ENCODE data around the gene VARS2.
A peak's percentile ranks its signal among the peaks of the same experiment; 100 is the strongest.

The VARS2 gene

GRCh38 chr6:30928677-30929076 lies 14.6 kb downstream of the VARS2 start:
- DNase-seq (ENCODE audit: low read depth, low spot score), result no peak

GRCh38 chr6:30930506-30930905 lies 16.5 kb downstream of the VARS2 start:
- DNase-seq (ENCODE audit: low read depth, low spot score), result no peak

GRCh38 chr6:30931272-30931671 lies 17.2 kb downstream of the VARS2 start:
- no peak for DNase-seq (ENCODE audit: low read depth, low spot score)

GRCh38 chr6:30931969-30932645 lies 18.1 kb downstream of the VARS2 start, which contains the start of gene SFTA2:
TSS of gene SFTA2 (minus strand) at chr6:30932170. CDS start at chr6:30932096, 74 bp downstream.
- no peak for DNase-seq (ENCODE audit: low read depth, low spot score)

GRCh38 chr6:30932665-30933365 lies 18.8 kb downstream of the VARS2 start:
- DNase-seq (ENCODE audit: low read depth, low spot score), result no peak

GRCh38 chr6:30935018-30935417 lies 21.0 kb downstream of the VARS2 start:
- no peak for DNase-seq (ENCODE audit: low read depth, low spot score)

- DNase-seq (ENCODE audit: low read depth, low spot score), result no peak
These were observed 23.2 kb downstream of the VARS2 start for GRCh38 chr6:30937265-30937664.

- no peak for DNase-seq (ENCODE audit: low read depth, low spot score)
These were observed 24.7 kb downstream of the VARS2 start for GRCh38 chr6:30938730-30939129.

- DNase-seq (ENCODE audit: low read depth, low spot score), result no peak
These were observed 25.4 kb downstream of the VARS2 start for GRCh38 chr6:30939473-30939872.

- DNase-seq (ENCODE audit: low read depth, low spot score), result no peak
These were observed 26.4 kb downstream of the VARS2 start, which contains the start of gene MUCL3 for GRCh38 chr6:30940361-30940986. TSS of gene MUCL3 (plus strand) at chr6:30940973. CDS start at chr6:30941000, 27 bp downstream.

GRCh38 chr6:30942338-30943060 lies 28.5 kb downstream of the VARS2 start:
- DNase-seq (ENCODE audit: low read depth, low spot score), result peak; percentile 96

GRCh38 chr6:30944051-30944450 lies 30.0 kb downstream of the VARS2 start:
- DNase-seq (ENCODE audit: low read depth, low spot score), result no peak

- DNase-seq (ENCODE audit: low read depth, low spot score), result no peak
These were observed 31.2 kb downstream of the VARS2 start for GRCh38 chr6:30945281-30945680.

GRCh38 chr6:30947231-30947630 lies 33.2 kb downstream of the VARS2 start:
- no peak for DNase-seq (ENCODE audit: low read depth, low spot score)

GRCh38 chr6:30948811-30949210 lies 34.8 kb downstream of the VARS2 start:
- DNase-seq (ENCODE audit: low read depth, low spot score), result no peak

- no peak for DNase-seq (ENCODE audit: low read depth, low spot score)
These were observed 38.0 kb downstream of the VARS2 start for GRCh38 chr6:30951907-30952469.

- no peak for DNase-seq (ENCODE audit: low read depth, low spot score)
These were observed 40.8 kb downstream of the VARS2 start for GRCh38 chr6:30954631-30955366.

- peak; percentile 82 for DNase-seq (ENCODE audit: low read depth, low spot score)
These were observed 41.5 kb downstream of the VARS2 start for GRCh38 chr6:30955367-30956042.

- DNase-seq (ENCODE audit: low read depth, low spot score), result peak; percentile 71
These were observed 43.7 kb downstream of the VARS2 start for GRCh38 chr6:30957716-30958115.

GRCh38 chr6:30960907-30961673 lies 47.1 kb downstream of the VARS2 start:
- no peak for DNase-seq (ENCODE audit: low read depth, low spot score)

All from ELF-1 (cell line).